PC-3 (cell line): ENCODE data around the gene COL2A1. TPM values are rescaled to one million over a fixed set of nuclear protein-coding genes. Genes with fewer than 3 reads are reported as not detected.

Source experiments
- ATAC-seq: fragments of 200-7000 bp; cut with Tn5 transposase; 2 replicates; pipeline ENCODE4 v1.9.1; 2020; ENCODE audit warnings: mild to moderate bottlenecking, moderate library complexity
- BruUV-seq: library from RNA; stranded (reverse); fragments of 400-500 nt; replicated peaks from 2 replicates; lab custom pipeline; 2021; lab: Mats Ljungman, UMichigan
- CTCF ChIA-PET: fragments of 300-600 bp; sonication (Branson Sonifier 250); formaldehyde crosslinking; loops from one replicate; lab custom pipeline; 2022; ENCODE audit warnings: antibody characterized with exemption; lab: Charles Lee
- POLR2A ChIA-PET: fragments of 300-600 bp; sonication (Branson Sonifier 250); formaldehyde crosslinking; loops from one replicate; lab custom pipeline; 2022; ENCODE audit warnings: antibody characterized with exemption; ENCODE audit not compliant: unreplicated experiment; lab: Charles Lee
- DNase-seq: peaks from one replicate; pipeline ENCODE4 v3.0.0-alpha.2; 2015
- H2AFZ ChIP-seq: fragments of 300-600 bp; sonication (generic); 2 replicates; pipeline ENCODE4 v1.6.0; 2016; ENCODE audit warnings: antibody characterized with exemption, low read length
- H3F3A ChIP-seq: fragments of 300-600 bp; sonication (generic); one replicate; pipeline ENCODE4 v1.6.0; 2017; ENCODE audit warnings: antibody characterized with exemption, low read length, control low read depth, mild to moderate bottlenecking; ENCODE audit not compliant: unreplicated experiment
- H3K27ac ChIP-seq: fragments of 300-600 bp; sonication (generic); 2 replicates; pipeline ENCODE4 v1.5.1; 2016; ENCODE audit warnings: mild to moderate bottlenecking, low read length
- H3K27me3 ChIP-seq: fragments of 300-600 bp; sonication (generic); 2 replicates; pipeline ENCODE4 v1.6.1; 2016; ENCODE audit warnings: low read length, mixed read lengths
- H3K36me3 ChIP-seq: fragments of 300-600 bp; sonication (generic); 2 replicates; pipeline ENCODE4 v1.6.1; 2016; ENCODE audit warnings: low read depth, mixed run types, low read length, mixed read lengths
- H3K4me1 ChIP-seq: fragments of 300-600 bp; sonication (generic); 2 replicates; pipeline ENCODE4 v1.5.1; 2016; ENCODE audit warnings: low read length; ENCODE audit not compliant: insufficient read depth
- H3K4me2 ChIP-seq: fragments of 300-600 bp; sonication (generic); 2 replicates; pipeline ENCODE4 v1.6.0; 2016; ENCODE audit warnings: low read length
- H3K4me3 ChIP-seq: fragments of 300-600 bp; sonication (generic); 2 replicates; pipeline ENCODE4 v1.5.1; 2016; ENCODE audit warnings: mild to moderate bottlenecking, low read length, mixed read lengths
- H3K79me2 ChIP-seq: fragments of 300-600 bp; sonication (generic); 2 replicates; pipeline ENCODE4 v1.6.1; 2017; ENCODE audit warnings: low read length, mixed read lengths
- H3K9ac ChIP-seq: fragments of 300-600 bp; sonication (generic); 2 replicates; pipeline ENCODE4 v1.6.0; 2016; ENCODE audit warnings: mild to moderate bottlenecking, low read length
- H3K9me2 ChIP-seq: fragments of 300-600 bp; sonication (generic); replicated peaks from 2 replicates; pipeline ENCODE4 v1.6.1; 2016; ENCODE audit warnings: mixed run types, low read length, mixed read lengths
- H3K9me3 ChIP-seq: fragments of 300-600 bp; sonication (generic); 2 replicates; pipeline ENCODE4 v1.6.1; 2016; ENCODE audit warnings: low read length, mixed read lengths
- H4K20me1 ChIP-seq: fragments of 300-600 bp; sonication (generic); 2 replicates; pipeline ENCODE4 v1.6.1; 2016; ENCODE audit warnings: low read length, mixed read lengths
- CTCF ChIP-seq: fragments of 300-600 bp; sonication (generic); conservative IDR thresholded peaks from 2 replicates; pipeline ENCODE4 v1.5.1; 2017; ENCODE audit warnings: antibody characterized with exemption, low read depth, mild to moderate bottlenecking, low read length
- EZH2 ChIP-seq: fragments of 300-600 bp; sonication (generic); IDR thresholded peaks from one replicate; pipeline ENCODE4 v1.6.1; 2017; ENCODE audit warnings: antibody characterized with exemption, mild to moderate bottlenecking, low read length; ENCODE audit not compliant: unreplicated experiment
- EZH2phosphoT487 ChIP-seq: fragments of 300-600 bp; sonication (generic); IDR thresholded peaks from 2 replicates; pipeline ENCODE4 v1.6.1; 2018; ENCODE audit warnings: mild to moderate bottlenecking, antibody characterized with exemption, low read length, borderline replicate concordance
- intact Hi-C: fragments of 100-400 bp; cut with micrococcal nuclease; formaldehyde crosslinking; loops from 2 replicates; pipeline ENCODE4 v1.9.0; 2023
- total RNA-seq: library from RNA; depleted of rRNA; stranded (reverse); fragments of >200 nt; gene quantifications from 2 replicates; pipeline ENCODE4 v1.2.3, GENCODE V29; 2014

Gene COL2A1
- total RNA-seq, 1 experiment from 2014 or later: 6.7 TPM

- no peaks in the 10 kb centered on the region for H3K79me2 ChIP-seq
These were observed 29.1 kb downstream of the COL2A1 start for GRCh38 chr12:47975036-47975620.

GRCh38 chr12:47973870-47974269, 30.4 kb downstream of the COL2A1 start:
- CTCF ChIA-PET: no interaction called here
- no peaks in the 10 kb centered on the region for H3K79me2 ChIP-seq
- ATAC-seq (no peak), DNase-seq (no peak)
- no peaks in the 10 kb centered on the region for H3K27me3 ChIP-seq
- BruUV-seq: no TSS peak
- no peak overlapping the region for H3K4me3 ChIP-seq
- H4K20me1 ChIP-seq: no peaks in the 10 kb centered on the region
- no peak overlapping the region for H3K9ac ChIP-seq
- no peaks in the 10 kb centered on the region for H3F3A ChIP-seq
- H3K4me2 ChIP-seq: no peak overlapping the region
- H3K9me2 ChIP-seq: no peaks in the 10 kb centered on the region
- H3K36me3 ChIP-seq: no peaks in the 10 kb centered on the region
- H3K9me3 ChIP-seq: no peaks in the 10 kb centered on the region
- no peaks in the 10 kb centered on the region for H3K4me1 ChIP-seq
- no peak overlapping the region for H2AFZ ChIP-seq
- no peak for TF ChIP-seq CTCF
- no peak for TF ChIP-seq EZH2
- no peak for TF ChIP-seq EZH2phosphoT487
- POLR2A ChIA-PET: no interaction called here
- no peak overlapping the region for H3K27ac ChIP-seq
- intact Hi-C loops: no loop called here

More at GRCh38 chr12:47975036-47975620, 29.1 kb downstream of the COL2A1 start:
- H3K36me3 ChIP-seq: no peaks in the 10 kb centered on the region
- H2AFZ ChIP-seq: no peak overlapping the region
- intact Hi-C loops: no loop called here
- H3K27me3 ChIP-seq: no peaks in the 10 kb centered on the region
- no peaks in the 10 kb centered on the region for H4K20me1 ChIP-seq
- H3F3A ChIP-seq: no peaks in the 10 kb centered on the region
- H3K4me1 ChIP-seq: no peaks in the 10 kb centered on the region
- CTCF ChIA-PET: no interaction called here
- BruUV-seq: no TSS peak
- no peaks in the 10 kb centered on the region for H3K9me3 ChIP-seq
- POLR2A ChIA-PET: no interaction called here
- H3K27ac ChIP-seq: no peak overlapping the region
- H3K9me2 ChIP-seq: no peaks in the 10 kb centered on the region
- no peak for DNase-seq
- no peak for TF ChIP-seq CTCF
- TF ChIP-seq EZH2: no peak
- no peak for TF ChIP-seq EZH2phosphoT487
- ATAC-seq: no peak
- H3K9ac ChIP-seq: no peak overlapping the region
- H3K4me2 ChIP-seq: no peak overlapping the region
- H3K4me3 ChIP-seq: no peak overlapping the region

- H3K4me2 ChIP-seq: no peak overlapping the region
- H4K20me1 ChIP-seq: no peaks in the 10 kb centered on the region
- H3F3A ChIP-seq: no peaks in the 10 kb centered on the region
- no peak for ATAC-seq
- H3K4me3 ChIP-seq: no peak overlapping the region
- POLR2A ChIA-PET: no interaction called here
- H3K9me2 ChIP-seq: no peaks in the 10 kb centered on the region
- H3K9me3 ChIP-seq: no peaks in the 10 kb centered on the region
- TF ChIP-seq EZH2: no peak
- no peak for TF ChIP-seq EZH2phosphoT487
- no peak for TF ChIP-seq CTCF
- intact Hi-C loops: no loop called here
- no peaks in the 10 kb centered on the region for H3K79me2 ChIP-seq
- H3K27me3 ChIP-seq: no peaks in the 10 kb centered on the region
- no peaks in the 10 kb centered on the region for H3K4me1 ChIP-seq
- CTCF ChIA-PET: no interaction called here
- DNase-seq: no peak
- H3K27ac ChIP-seq: no peak overlapping the region
- no peak overlapping the region for H2AFZ ChIP-seq
- H3K9ac ChIP-seq: no peak overlapping the region
- no TSS peak for BruUV-seq
- H3K36me3 ChIP-seq: peaks cover 5% of the 10 kb centered on the region
These were observed 31.4 kb downstream of the COL2A1 start for GRCh38 chr12:47972895-47973294.
